HG02884 (cell line): ENCODE results near the gene ATAD1.
"Not testable (repeated sequence)": the region's sequence is repeated elsewhere in the genome, so short reads cannot be mapped to it uniquely, and the experiment has no call there.

Experiments
- ATAC-seq: cut with Tn5 transposase; IDR thresholded peaks from one replicate; pipeline ENCODE4 v1.9.1; 2021; ENCODE audit warnings: mild to moderate bottlenecking, moderate library complexity; ENCODE audit not compliant: unreplicated experiment

The ATAD1 gene

GRCh38 chr10:87803831-87804230 is 14.2 kb downstream of the ATAD1 start:
- ATAC-seq, result no peak

GRCh38 chr10:87803328-87803727 is 14.7 kb downstream of the ATAD1 start:
- ATAC-seq, result no peak

- not testable (repeated sequence) for ATAC-seq
These were observed 16.1 kb downstream of the ATAD1 start for GRCh38 chr10:87801813-87802435.

GRCh38 chr10:87799860-87800259 is 18.2 kb downstream of the ATAD1 start:
- ATAC-seq, result no peak

- ATAC-seq, result no peak
These were observed 19.9 kb downstream of the ATAD1 start for GRCh38 chr10:87798082-87798481.

GRCh38 chr10:87794285-87794684 is 23.7 kb downstream of the ATAD1 start:
- ATAC-seq, result peak; percentile 57

- no peak for ATAC-seq
These were observed 27.8 kb downstream of the ATAD1 start for GRCh38 chr10:87790185-87790584.

GRCh38 chr10:87786421-87786820 is 31.6 kb downstream of the ATAD1 start:
- no peak for ATAC-seq

- no peak for ATAC-seq
These were observed 35.3 kb downstream of the ATAD1 start for GRCh38 chr10:87782721-87783120.

- no peak for ATAC-seq
These were observed 36.5 kb downstream of the ATAD1 start for GRCh38 chr10:87781545-87781944.

GRCh38 chr10:87776328-87776727 is 41.7 kb downstream of the ATAD1 start:
- no peak for ATAC-seq

GRCh38 chr10:87775766-87776165 is 42.3 kb downstream of the ATAD1 start:
- no peak for ATAC-seq

GRCh38 chr10:87771871-87772500 is 46.0 kb downstream of the ATAD1 start:
- ATAC-seq, result no peak

GRCh38 chr10:87767253-87767652 is 50.8 kb downstream of the ATAD1 start:
- no peak for ATAC-seq

GRCh38 chr10:87765666-87766376 is 52.2 kb downstream of the ATAD1 start:
- ATAC-seq, result no peak

- no peak for ATAC-seq
These were observed 53.7 kb downstream of the ATAD1 start for GRCh38 chr10:87764072-87764934.

- ATAC-seq, result no peak
These were observed 54.8 kb downstream of the ATAD1 start for GRCh38 chr10:87763086-87763861.

GRCh38 chr10:87761892-87762291 is 56.1 kb downstream of the ATAD1 start:
- ATAC-seq, result peak; percentile 72

- no peak for ATAC-seq
These were observed 56.9 kb downstream of the ATAD1 start for GRCh38 chr10:87761153-87761552.

- no peak for ATAC-seq
These were observed 57.7 kb downstream of the ATAD1 start for GRCh38 chr10:87760195-87760905.
